Measurements from ENCODE around the gene PDCD4. TPM values are rescaled to one million over a fixed set of nuclear protein-coding genes. Genes with fewer than 3 reads are reported as not detected.

The PDCD4 gene
- total and polyA plus RNA-seq, 9 of the 15 experiments (the other 6 are each of a cell fraction or from before 2014, with no cell fraction given): 12.9 to 44.1 (median 33.7) TPM

- no peak for TF ChIP-seq ZFP1 (CRISPR knock-in tag; IDR thresholded peaks at IDR 0.05)
- peak; percentile 37; the same call in 1 of the 2 replicates for TF ChIP-seq NCOR1 (IDR thresholded peaks at IDR 0.05)
- no peak for TF ChIP-seq SMARCB1 (IDR thresholded peaks at IDR 0.05; ENCODE audit: insufficient read length, low read depth)
- TF ChIP-seq ZBTB9 (CRISPR knock-in tag; IDR thresholded peaks at IDR 0.05): 0 out of 2 replicates have a peak, but pooled peaks have one; percentile 17
- TF ChIP-seq HOMEZ (CRISPR knock-in tag; IDR thresholded peaks at IDR 0.05): no peak
- no peak for TF ChIP-seq ZNF398 (CRISPR knock-in tag; IDR thresholded peaks at IDR 0.05)
- peak; percentile 73 for TF ChIP-seq MAX (CRISPR knock-in tag; IDR thresholded peaks at IDR 0.05)
- TF ChIP-seq NONO (IDR thresholded peaks at IDR 0.05; ENCODE audit: low read depth in 2 of 2, low read length in 1 of 2): no peak
- TF ChIP-seq NFIX (CRISPR knock-in tag; IDR thresholded peaks at IDR 0.05; ENCODE audit: low read depth): no peak
- TF ChIP-seq NRF1 (conservative IDR thresholded peaks at IDR 0.05 in 1 of 2, IDR thresholded peaks at IDR 0.05 in 1 of 2): peak; percentile 22 to 44; a peak in 3 of 4 replicates
- no peak for TF ChIP-seq CGGBP1 (CRISPR knock-in tag; IDR thresholded peaks at IDR 0.05)
- no peak for TF ChIP-seq HDAC6 (IDR thresholded peaks at IDR 0.05; ENCODE audit: low read depth, low read length)
- no peak for TF ChIP-seq NFATC3 (IDR thresholded peaks at IDR 0.05)
- TF ChIP-seq ERF (CRISPR knock-in tag; IDR thresholded peaks at IDR 0.05): no peak
- TF ChIP-seq FOXM1 (IDR thresholded peaks at IDR 0.05; ENCODE audit: low read depth): no peak
- no peak for TF ChIP-seq FOXM1 (CRISPR knock-in tag; IDR thresholded peaks at IDR 0.05; ENCODE audit: low read depth)
- TF ChIP-seq STAT5B (CRISPR knock-in tag; IDR thresholded peaks at IDR 0.05): no peak
- no peak for TF ChIP-seq NR2C2 (CRISPR knock-in tag; IDR thresholded peaks at IDR 0.05)
- TF ChIP-seq NR2C2 (tag; IDR thresholded peaks at IDR 0.05): no peak
- TF ChIP-seq L3MBTL2 (IDR thresholded peaks at IDR 0.05): peak; percentile 97
- no peak for TF ChIP-seq GATAD2A (IDR thresholded peaks at IDR 0.05)
- no peak for TF ChIP-seq ZNF354B (CRISPR knock-in tag; IDR thresholded peaks at IDR 0.05)
- TF ChIP-seq ZNF511 (CRISPR knock-in tag; IDR thresholded peaks at IDR 0.05): peak; percentile 37; the same call in 1 of the 2 replicates
- TF ChIP-seq ELF1 (tag; IDR thresholded peaks at IDR 0.05): no peak
Observed at GRCh38 chr10:110872145-110872983, 636 bp downstream of the PDCD4 start (continued).
